Measurements from ENCODE around the gene SFRP4. TPM values are rescaled to one million over a fixed set of nuclear protein-coding genes. Genes with fewer than 3 reads are reported as not detected.
"Not testable (repeated sequence)": the region's sequence is repeated elsewhere in the genome, so short reads cannot be mapped to it uniquely, and the experiment has no call there.

The SFRP4 gene
- 10 to 100 TPM in 2 of 8 experiments, 1 to 10 TPM in 1, under 1 TPM in 4, not detected in 1; 0.08 to 95.4 (median 0.81) TPM for total RNA-seq

DNA sequence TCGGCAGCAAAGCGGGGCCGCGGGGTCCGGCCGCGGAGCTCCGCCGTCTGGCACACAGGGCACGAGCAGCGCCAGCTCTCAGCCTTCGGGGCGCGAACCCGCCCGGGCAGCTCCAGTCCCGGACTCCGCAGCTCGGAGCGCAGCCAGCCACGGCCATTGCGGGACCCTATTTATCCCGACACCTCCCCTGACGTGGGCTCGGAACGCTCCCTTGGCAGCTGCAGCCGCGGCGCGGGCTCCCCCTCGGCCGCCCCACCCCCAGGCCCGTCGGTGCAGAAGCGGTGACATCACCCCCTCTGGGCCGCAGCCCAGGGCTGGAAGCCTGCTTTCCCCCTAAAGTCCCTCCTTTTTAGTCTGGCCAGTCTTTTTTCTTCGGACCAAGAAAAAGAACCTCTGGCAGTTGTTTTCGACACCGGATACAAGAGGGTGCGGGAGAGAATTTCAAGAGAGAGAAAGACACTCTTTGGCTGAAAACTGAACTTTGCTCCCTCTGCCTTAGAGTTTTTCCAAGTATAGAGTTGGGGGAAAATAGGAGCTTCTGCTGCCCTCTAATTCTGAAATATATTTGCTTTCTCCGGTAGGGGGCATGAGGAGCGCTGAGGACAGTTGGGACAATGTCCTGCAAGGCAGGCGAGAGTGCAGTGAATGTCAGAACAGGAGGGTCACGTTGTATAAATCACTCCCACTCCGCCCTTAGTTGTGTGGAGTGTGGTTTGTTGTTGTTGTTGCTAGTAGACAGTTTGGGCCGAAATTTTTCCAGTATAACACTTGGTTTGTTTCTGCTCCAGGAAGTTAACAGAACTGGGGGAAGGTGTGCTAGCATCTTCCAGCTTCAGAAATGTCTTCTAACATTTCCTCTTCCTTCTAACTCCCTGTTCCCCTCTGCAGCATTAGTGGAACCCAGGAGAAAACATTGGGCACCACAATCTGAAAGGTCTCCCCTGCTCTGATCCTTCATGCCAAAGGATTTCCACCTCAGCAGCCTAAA is at the start of gene SFRP4:
Gene SFRP4 (minus strand): TSS at position 145 of the 988 bp plus-strand sequence. CDS start 280 bp downstream, outside the sequence.
- in situ Hi-C loops (cut with MboI; ENCODE audit: low pct_unique_long_range_greater_than_20kb in 2 of 9, low sequenced_read_pairs in 9 of 9, unreplicated experiment in 9 of 9) = loop anchor here in 4 of 9 experiments (25.0 kb wide), 4 partner anchors 295 to 445 kb away; no protein-coding TSS in a partner anchor
- H3K27ac ChIP-seq = no peak within 1 kb of the TSS
- WGBS, 10 experiments = 0 to 13% (median 0%) methylated on average over 3 to 9 of the region's 46 CpGs; no CpG with 5 or more reads in 4 of the 10 experiments
- H3K4me1 ChIP-seq (replicated peaks in 1 of 2) = peaks cover 0 to 15% of the 10 kb centered on the region in 2 donors
- peak within 1 kb of the TSS; percentile 29 to 46 (median 39) for H3K4me3 ChIP-seq
- peak; percentile 68 to 83 (median 78) for ATAC-seq (replicated peaks in 6 of 8)

DNA sequence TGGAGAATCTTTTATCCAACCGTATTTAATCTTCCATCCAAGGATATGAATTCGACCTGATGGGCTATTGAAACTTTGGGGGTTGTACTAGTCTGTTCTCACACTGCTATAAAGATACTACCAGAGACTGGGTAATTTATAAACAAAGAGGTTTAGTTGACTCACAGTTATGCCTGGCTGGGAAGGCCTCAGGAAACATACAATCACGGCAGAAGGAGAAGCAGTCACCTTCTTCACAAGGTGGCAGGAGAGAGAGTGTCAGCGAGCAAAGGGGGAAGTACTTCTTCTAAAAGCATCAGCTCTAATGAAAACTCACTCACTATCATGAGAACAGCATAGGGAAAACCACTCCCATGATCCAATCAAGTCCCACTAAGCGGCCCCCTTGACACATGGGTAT is 47.6 kb upstream of the SFRP4 start:
- Histone ChIP-seq H3K27ac (no peak overlapping the region), H3K4me1 (replicated peaks in 1 of 2) (no peaks in the 10 kb centered on the region), H3K4me3 (no peak overlapping the region)
- no peak for ATAC-seq (replicated peaks in 6 of 8)
- in situ Hi-C loops (cut with MboI; ENCODE audit: low pct_unique_long_range_greater_than_20kb in 2 of 9, low sequenced_read_pairs in 9 of 9, unreplicated experiment in 9 of 9) = no loop called here
- WGBS, 10 experiments = 14 to 90% (median 70%) methylated on average over 2 to 5 of the region's 5 CpGs; no CpG with 5 or more reads in 1 of the 10 experiments

DNA sequence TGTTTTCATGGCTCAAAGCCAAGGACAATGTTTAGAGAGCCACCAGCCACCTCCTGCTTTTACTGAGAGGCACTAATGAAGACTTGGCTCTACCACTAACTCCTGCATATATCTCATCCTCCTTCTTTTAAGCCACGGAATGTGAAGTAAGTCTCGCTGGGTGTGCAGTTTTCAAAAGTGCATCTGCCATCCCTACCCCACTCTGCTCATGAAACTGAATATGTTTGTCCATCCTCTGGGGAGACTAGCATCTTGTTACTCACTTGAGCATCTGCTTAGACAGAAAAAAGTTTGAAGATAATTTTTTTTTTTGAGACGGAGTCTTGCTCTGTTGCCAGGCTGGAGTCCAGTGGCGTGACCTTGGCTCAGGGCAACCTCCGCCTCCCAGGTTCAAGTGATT is 44.6 kb upstream of the SFRP4 start:
- Histone ChIP-seq H3K4me1 (replicated peaks in 1 of 2) (no peaks in the 10 kb centered on the region), H3K4me3 (no peak overlapping the region), H3K27ac (no peak overlapping the region)
- 21 to 100% (median 100%) methylated on average over 1 to 4 of the region's 5 CpGs; no CpG with 5 or more reads in 1 of the 10 experiments for WGBS, 10 experiments
- no peak for ATAC-seq (replicated peaks in 6 of 8)
- in situ Hi-C loops (cut with MboI; ENCODE audit: low pct_unique_long_range_greater_than_20kb in 2 of 9, low sequenced_read_pairs in 9 of 9, unreplicated experiment in 9 of 9) = no loop called here

- in situ Hi-C loops (cut with MboI; ENCODE audit: low pct_unique_long_range_greater_than_20kb in 2 of 9, low sequenced_read_pairs in 9 of 9, unreplicated experiment in 9 of 9) = no loop called here
- Histone ChIP-seq H3K4me3 (no peak overlapping the region), H3K27ac (no peak overlapping the region), H3K4me1 (replicated peaks in 1 of 2) (no peaks in the 10 kb centered on the region)
- 0 to 92% (median 60%) methylated on average over 1 to 2 of the region's 2 CpGs; no CpG with 5 or more reads in 3 of the 10 experiments for WGBS, 10 experiments
- ATAC-seq (replicated peaks in 6 of 8) = no peak
Measured at GRCh38 chr7:37960483-37960882, 43.9 kb upstream of the SFRP4 start.

- Histone ChIP-seq H3K4me1 (replicated peaks in 1 of 2) (no peaks in the 10 kb centered on the region), H3K27ac (no peak overlapping the region), H3K4me3 (no peak overlapping the region)
- no peak for ATAC-seq (replicated peaks in 6 of 8)
- in situ Hi-C loops (cut with MboI; ENCODE audit: low pct_unique_long_range_greater_than_20kb in 2 of 9, low sequenced_read_pairs in 9 of 9, unreplicated experiment in 9 of 9) = no loop called here
- WGBS, 10 experiments = 0 to 95% (median 73%) methylated on average over 2 to 9 of the region's 9 CpGs
Measured at GRCh38 chr7:37957221-37957970, 40.8 kb upstream of the SFRP4 start.

DNA sequence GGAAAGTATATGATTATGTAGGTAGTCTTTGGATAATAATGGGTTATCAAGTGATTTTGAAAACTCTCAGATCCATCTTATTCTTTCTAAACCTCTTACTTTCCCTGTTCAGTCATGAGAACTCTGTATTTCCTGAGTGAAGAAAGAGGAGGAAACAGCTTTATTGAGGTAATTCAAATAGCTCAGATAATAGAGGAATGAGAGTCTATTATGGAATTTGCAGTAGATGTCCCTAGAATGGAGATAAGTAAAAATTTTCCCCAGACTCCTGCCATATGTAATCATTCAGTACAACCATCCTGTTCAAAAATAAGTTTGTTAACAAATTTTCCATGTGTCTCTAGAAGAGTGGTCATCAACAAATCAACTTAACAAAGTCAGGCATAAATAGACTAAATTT is 40.2 kb upstream of the SFRP4 start:
- ATAC-seq (replicated peaks in 6 of 8) = no peak

DNA sequence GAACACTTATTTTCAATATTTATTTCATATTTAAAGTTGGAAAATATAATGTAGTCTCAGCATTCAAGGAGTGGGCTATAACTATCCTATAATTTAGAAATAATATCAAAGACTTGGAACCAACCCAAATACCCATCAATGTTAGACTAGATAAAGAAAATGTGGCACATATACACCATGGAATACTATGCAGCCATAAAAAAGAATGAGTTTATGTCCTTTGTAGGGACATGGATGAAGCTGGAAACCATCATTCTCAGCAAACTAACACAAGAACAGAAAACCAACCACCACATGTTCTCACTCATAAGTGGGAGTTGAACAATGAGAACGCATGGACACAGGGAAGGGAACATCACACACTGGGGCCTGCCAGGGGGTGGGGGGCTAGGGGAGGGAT is 37.6 kb upstream of the SFRP4 start:
- in situ Hi-C loops (cut with MboI; ENCODE audit: low pct_unique_long_range_greater_than_20kb in 2 of 9, low sequenced_read_pairs in 9 of 9, unreplicated experiment in 9 of 9); ATAC-seq (replicated peaks in 6 of 8): not testable (repeated sequence)

More for the DNA sequence above, 40.2 kb upstream of the SFRP4 start:
- no peak overlapping the region for H3K4me3 ChIP-seq
- in situ Hi-C loops (cut with MboI; ENCODE audit: low pct_unique_long_range_greater_than_20kb in 2 of 9, low sequenced_read_pairs in 9 of 9, unreplicated experiment in 9 of 9) = no loop called here
- no peak overlapping the region for H3K27ac ChIP-seq
- H3K4me1 ChIP-seq (replicated peaks in 1 of 2) = no peaks in the 10 kb centered on the region

GRCh38 chr7:37952240-37952639 is 35.6 kb upstream of the SFRP4 start:
- Histone ChIP-seq H3K4me3 (no peak overlapping the region), H3K27ac (no peak overlapping the region), H3K4me1 (replicated peaks in 1 of 2) (peaks cover 0 to 5% of the 10 kb centered on the region in 2 donors)
- no peak for ATAC-seq (replicated peaks in 6 of 8)
- WGBS, 10 experiments = 0 to 92% (median 44%) methylated on average over 1 to 2 of the region's 2 CpGs; no CpG with 5 or more reads in 6 of the 10 experiments
- in situ Hi-C loops (cut with MboI; ENCODE audit: low pct_unique_long_range_greater_than_20kb in 2 of 9, low sequenced_read_pairs in 9 of 9, unreplicated experiment in 9 of 9) = no loop called here

More for the DNA sequence above, 37.6 kb upstream of the SFRP4 start:
- H3K4me1 ChIP-seq (replicated peaks in 1 of 2); H3K4me3 ChIP-seq; H3K27ac ChIP-seq: not testable (repeated sequence)
- no CpG with 5 or more reads among the region's 1 CpG for WGBS, 10 experiments

DNA sequence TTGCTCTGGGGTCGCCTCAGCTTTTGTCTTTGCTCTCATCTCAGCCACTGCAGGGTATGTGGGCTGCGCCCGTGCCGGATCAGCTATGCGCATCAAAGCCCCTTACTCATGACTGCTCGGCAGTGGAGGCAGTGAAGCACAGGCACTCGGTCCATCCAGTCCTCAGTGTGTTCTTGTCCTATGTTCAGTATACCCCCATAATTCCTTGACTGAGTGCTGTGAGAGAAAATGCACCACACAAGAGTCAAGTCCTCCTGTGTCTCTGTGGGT is 31.3 kb upstream of the SFRP4 start:
- Histone ChIP-seq H3K4me1 (replicated peaks in 1 of 2) (peaks cover 14 to 24% of the 10 kb centered on the region in 2 donors), H3K4me3 (no peak overlapping the region), H3K27ac (no peak overlapping the region)
- in situ Hi-C loops (cut with MboI; ENCODE audit: low pct_unique_long_range_greater_than_20kb in 2 of 9, low sequenced_read_pairs in 9 of 9, unreplicated experiment in 9 of 9) = loop anchor here in 1 of 9 experiments (25.0 kb wide), 1 partner anchor 139 kb away; no protein-coding TSS in a partner anchor
- peak in 1 of 8 experiments; percentile 26 for ATAC-seq (replicated peaks in 6 of 8)
- WGBS, 10 experiments = 33 to 100% (median 57%) methylated on average over 1 to 6 of the region's 7 CpGs; no CpG with 5 or more reads in 3 of the 10 experiments

DNA sequence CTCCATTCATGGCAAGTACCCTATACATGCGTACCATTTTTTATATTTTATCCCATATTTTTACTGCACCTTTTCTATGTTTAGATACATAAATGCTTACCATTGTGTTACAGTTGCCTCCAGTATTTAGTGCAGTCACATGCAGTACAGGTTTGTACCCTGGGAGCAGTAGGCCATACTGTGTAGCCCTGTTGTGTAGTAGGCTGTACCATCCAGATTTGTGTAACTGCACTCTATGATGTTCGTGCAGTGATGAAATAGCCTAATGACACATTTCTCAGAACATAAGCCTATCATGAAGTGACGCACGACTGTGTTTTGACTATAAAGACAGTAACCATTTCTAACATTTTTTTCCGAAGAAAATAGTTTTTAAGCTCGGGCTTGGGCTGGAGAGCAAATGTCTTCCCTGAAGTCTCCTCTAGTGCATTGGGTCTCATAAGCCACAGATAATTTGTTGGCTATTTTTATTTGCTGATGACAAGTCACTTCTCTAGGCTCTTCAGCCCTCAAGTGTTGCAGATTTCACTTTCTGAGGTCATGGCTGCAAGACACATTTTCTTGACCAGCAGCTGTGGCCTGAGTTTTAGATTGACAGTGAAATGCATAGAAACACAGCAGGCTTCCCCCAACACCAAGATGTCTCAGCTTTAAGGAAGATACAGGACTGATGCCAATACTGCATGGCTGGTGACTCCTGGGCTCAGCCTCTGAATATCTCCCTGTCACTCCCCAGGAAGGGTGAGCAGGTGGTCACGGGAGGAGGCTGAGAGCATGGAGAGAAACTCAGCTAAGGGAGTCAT is 30.7 kb upstream of the SFRP4 start:
- 17 to 100% (median 87%) methylated on average over 2 to 5 of the region's 7 CpGs; no CpG with 5 or more reads in 1 of the 10 experiments for whole genome bisulfite sequencing, 10 experiments
- peaks cover 17 to 26% of the 10 kb centered on the region in 2 donors for H3K4me1 ChIP-seq (replicated peaks in 1 of 2)
- H3K27ac ChIP-seq = no peak overlapping the region
- in situ Hi-C loops (cut with MboI; ENCODE audit: low pct_unique_long_range_greater_than_20kb in 2 of 9, low sequenced_read_pairs in 9 of 9, unreplicated experiment in 9 of 9) = loop anchor here in 1 of 9 experiments (25.0 kb wide), 1 partner anchor 140 kb away; no protein-coding TSS in a partner anchor
- no peak overlapping the region for H3K4me3 ChIP-seq
- ATAC-seq (replicated peaks in 6 of 8) = peak in 4 of 8 experiments; percentile 22 to 49 (median 37)

GRCh38 chr7:37945336-37945735 is 28.7 kb upstream of the SFRP4 start:
- in situ Hi-C loops (cut with MboI; ENCODE audit: low pct_unique_long_range_greater_than_20kb in 2 of 9, low sequenced_read_pairs in 9 of 9, unreplicated experiment in 9 of 9) = loop anchor here in 1 of 9 experiments (25.0 kb wide), 1 partner anchor 142 kb away; no protein-coding TSS in a partner anchor
- Histone ChIP-seq H3K4me3 (no peak overlapping the region), H3K27ac (no peak overlapping the region), H3K4me1 (replicated peaks in 1 of 2) (peaks cover 17 to 26% of the 10 kb centered on the region in 2 donors)
- 29 to 100% (median 85%) methylated on average over 1 to 4 of the region's 4 CpGs for WGBS, 10 experiments
- peak in 2 of 8 experiments; percentile 21 to 30 for ATAC-seq (replicated peaks in 6 of 8)

DNA sequence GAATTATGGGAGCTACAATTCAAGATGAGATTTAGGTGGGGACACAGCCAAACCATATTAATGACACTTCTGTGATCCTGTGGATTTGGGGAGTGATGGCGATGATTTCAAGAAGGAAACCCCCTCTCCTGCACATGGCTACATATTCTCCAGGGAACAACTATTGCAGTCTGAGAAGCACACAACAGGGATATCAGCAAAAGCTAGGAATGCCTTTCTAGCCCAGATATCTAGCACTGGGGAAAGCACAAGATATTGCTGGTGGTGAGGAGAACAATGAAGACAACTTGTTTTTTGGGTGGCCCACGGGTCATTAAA is 28.1 kb upstream of the SFRP4 start:
- ATAC-seq (replicated peaks in 6 of 8) = peak in 3 of 8 experiments; percentile 29 to 45 (median 33)
- Histone ChIP-seq H3K4me3 (no peak overlapping the region), H3K27ac (no peak overlapping the region), H3K4me1 (replicated peaks in 1 of 2) (peaks cover 17 to 26% of the 10 kb centered on the region in 2 donors)
- WGBS, 10 experiments = 14 to 100% (median 60%) methylated on average over 1 to 2 of the region's 2 CpGs; no CpG with 5 or more reads in 3 of the 10 experiments
- in situ Hi-C loops (cut with MboI; ENCODE audit: low pct_unique_long_range_greater_than_20kb in 2 of 9, low sequenced_read_pairs in 9 of 9, unreplicated experiment in 9 of 9) = loop anchor here in 1 of 9 experiments (25.0 kb wide), 1 partner anchor 143 kb away; no protein-coding TSS in a partner anchor
